Measurements from ENCODE around the gene NPY5R.

NPY5R gene

GRCh38 chr4:163385466-163385865, 41.8 kb downstream of the NPY5R start:
- no peak for DNase-seq

- DNase-seq: no peak
Observed at GRCh38 chr4:163391756-163392155, 48.1 kb downstream of the NPY5R start.

- no peak for DNase-seq
Observed at GRCh38 chr4:163392328-163392727, 48.6 kb downstream of the NPY5R start.

- no peak for DNase-seq
Observed at GRCh38 chr4:163393471-163393870, 49.8 kb downstream of the NPY5R start.

- DNase-seq: no peak
Observed at GRCh38 chr4:163395055-163395454, 51.4 kb downstream of the NPY5R start.

GRCh38 chr4:163395758-163396157, 52.1 kb downstream of the NPY5R start:
- no peak for DNase-seq

- DNase-seq: no peak
Observed at GRCh38 chr4:163398238-163398637, 54.5 kb downstream of the NPY5R start.

GRCh38 chr4:163400911-163401310, 57.2 kb downstream of the NPY5R start:
- DNase-seq: no peak

Measured in fibroblast of skin of right quadriceps (primary cell).